ENCODE data around the gene EVC.

DNA sequence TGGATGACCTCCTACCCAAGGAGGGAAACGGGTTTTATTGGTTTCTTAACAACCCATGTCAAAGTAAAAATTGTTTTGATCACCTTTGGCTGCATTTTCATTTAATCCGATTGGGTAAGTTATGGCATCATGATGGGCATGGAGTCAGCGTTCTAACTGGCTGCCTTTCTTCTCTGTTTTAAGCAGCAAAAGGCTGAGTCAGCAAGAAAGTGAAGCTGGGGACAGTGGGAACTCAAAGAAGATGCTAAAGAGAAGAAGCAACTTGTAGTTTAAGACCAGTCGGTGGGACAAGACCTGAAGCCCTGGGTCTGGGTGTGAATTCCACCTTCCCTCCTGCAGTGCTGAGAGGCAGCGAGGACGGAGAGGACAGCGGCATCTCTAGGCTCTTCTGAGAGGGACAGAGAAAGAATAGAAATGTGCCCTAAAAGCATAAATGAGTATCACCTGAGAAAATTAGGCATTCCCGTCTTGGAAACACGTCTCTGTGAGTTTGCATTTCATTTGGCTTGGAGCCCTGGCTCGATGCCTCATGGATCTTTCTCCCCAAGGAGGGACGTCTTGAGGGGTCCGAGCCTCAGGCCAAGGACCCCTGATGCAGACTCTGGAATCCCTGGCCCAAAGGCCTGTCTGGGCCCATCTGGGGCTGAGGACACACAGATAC, 99.9 kb downstream of the EVC start:
- TF ChIP-seq, protein P1, sequence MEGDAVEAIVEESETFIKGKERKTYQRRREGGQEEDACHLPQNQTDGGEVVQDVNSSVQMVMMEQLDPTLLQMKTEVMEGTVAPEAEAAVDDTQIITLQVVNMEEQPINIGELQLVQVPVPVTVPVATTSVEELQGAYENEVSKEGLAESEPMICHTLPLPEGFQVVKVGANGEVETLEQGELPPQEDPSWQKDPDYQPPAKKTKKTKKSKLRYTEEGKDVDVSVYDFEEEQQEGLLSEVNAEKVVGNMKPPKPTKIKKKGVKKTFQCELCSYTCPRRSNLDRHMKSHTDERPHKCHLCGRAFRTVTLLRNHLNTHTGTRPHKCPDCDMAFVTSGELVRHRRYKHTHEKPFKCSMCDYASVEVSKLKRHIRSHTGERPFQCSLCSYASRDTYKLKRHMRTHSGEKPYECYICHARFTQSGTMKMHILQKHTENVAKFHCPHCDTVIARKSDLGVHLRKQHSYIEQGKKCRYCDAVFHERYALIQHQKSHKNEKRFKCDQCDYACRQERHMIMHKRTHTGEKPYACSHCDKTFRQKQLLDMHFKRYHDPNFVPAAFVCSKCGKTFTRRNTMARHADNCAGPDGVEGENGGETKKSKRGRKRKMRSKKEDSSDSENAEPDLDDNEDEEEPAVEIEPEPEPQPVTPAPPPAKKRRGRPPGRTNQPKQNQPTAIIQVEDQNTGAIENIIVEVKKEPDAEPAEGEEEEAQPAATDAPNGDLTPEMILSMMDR (IDR thresholded peaks at IDR 0.05), result no peak
- TF ChIP-seq POLR2A (IDR thresholded peaks at IDR 0.05), result no peak

All from tibial nerve (tissue), 3 donors.